GM12872 (cell line): ENCODE results near the gene SHE.

Experiments
- CTCF ChIP-seq: IDR thresholded peaks from 3 replicates; pipeline ENCODE4 v1.5.1; 2011; ENCODE audit warnings: low read depth, mild to moderate bottlenecking, low read length, moderate library complexity; ENCODE audit not compliant: insufficient read depth

The SHE gene

GRCh38 chr1:154474802-154475201 lies 27.4 kb downstream of the SHE start:
- no peak for TF ChIP-seq CTCF

- no peak for TF ChIP-seq CTCF
Measured at GRCh38 chr1:154471304-154471703, 30.9 kb downstream of the SHE start.

- no peak for TF ChIP-seq CTCF
Measured at GRCh38 chr1:154469844-154470560, 32.2 kb downstream of the SHE start.

GRCh38 chr1:154468535-154469250 lies 33.5 kb downstream of the SHE start:
- no peak for TF ChIP-seq CTCF

GRCh38 chr1:154467434-154468102 lies 34.6 kb downstream of the SHE start:
- TF ChIP-seq CTCF = no peak

- peak; percentile 44; the same call in 2 of the 3 replicates for TF ChIP-seq CTCF
Measured at GRCh38 chr1:154466921-154467417, 35.2 kb downstream of the SHE start.

GRCh38 chr1:154466206-154466605 lies 36.0 kb downstream of the SHE start:
- TF ChIP-seq CTCF = no peak
